ENCODE results near the gene UVRAG. TPM values are rescaled to one million over a fixed set of nuclear protein-coding genes. Genes with fewer than 3 reads are reported as not detected.

The UVRAG gene
- total RNA-seq, 1 donor from 2014 or later, result 45.2 TPM

DNA sequence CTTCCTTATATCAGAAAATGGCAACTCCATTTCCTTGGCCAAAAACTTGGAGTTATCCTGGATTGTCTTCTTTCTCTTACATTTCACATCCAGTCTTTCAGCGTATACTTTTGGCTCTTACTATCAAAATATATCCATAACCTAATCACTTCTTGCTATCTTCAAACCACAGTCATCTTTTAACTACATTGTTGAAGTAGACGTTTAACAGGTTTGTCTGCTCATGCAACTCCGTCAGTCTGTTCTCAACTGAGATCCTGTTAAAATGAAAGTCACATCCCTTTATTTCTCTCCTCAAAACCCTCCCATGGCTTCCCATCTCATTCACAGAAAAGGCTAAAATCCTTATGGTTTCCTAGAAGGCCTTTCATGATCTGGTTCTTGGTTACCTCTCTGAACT is 41.9 kb downstream of the UVRAG start:
- H3K4me1 ChIP-seq, result no peaks in the 10 kb centered on the region
- TF ChIP-seq, protein P1, sequence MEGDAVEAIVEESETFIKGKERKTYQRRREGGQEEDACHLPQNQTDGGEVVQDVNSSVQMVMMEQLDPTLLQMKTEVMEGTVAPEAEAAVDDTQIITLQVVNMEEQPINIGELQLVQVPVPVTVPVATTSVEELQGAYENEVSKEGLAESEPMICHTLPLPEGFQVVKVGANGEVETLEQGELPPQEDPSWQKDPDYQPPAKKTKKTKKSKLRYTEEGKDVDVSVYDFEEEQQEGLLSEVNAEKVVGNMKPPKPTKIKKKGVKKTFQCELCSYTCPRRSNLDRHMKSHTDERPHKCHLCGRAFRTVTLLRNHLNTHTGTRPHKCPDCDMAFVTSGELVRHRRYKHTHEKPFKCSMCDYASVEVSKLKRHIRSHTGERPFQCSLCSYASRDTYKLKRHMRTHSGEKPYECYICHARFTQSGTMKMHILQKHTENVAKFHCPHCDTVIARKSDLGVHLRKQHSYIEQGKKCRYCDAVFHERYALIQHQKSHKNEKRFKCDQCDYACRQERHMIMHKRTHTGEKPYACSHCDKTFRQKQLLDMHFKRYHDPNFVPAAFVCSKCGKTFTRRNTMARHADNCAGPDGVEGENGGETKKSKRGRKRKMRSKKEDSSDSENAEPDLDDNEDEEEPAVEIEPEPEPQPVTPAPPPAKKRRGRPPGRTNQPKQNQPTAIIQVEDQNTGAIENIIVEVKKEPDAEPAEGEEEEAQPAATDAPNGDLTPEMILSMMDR (IDR thresholded peaks at IDR 0.05), result no peak
- intact Hi-C loops (cut with DNase I), result no loop called here
- no peak overlapping the region for H3K4me3 ChIP-seq
- H3K27me3 ChIP-seq, result no peaks in the 10 kb centered on the region
- H3K27ac ChIP-seq, result no peak overlapping the region
- H3K36me3 ChIP-seq, result no peaks in the 10 kb centered on the region
- DNase-seq (ENCODE audit: low spot score in 2 of 2), result no peak
- H3K9me3 ChIP-seq, result no peaks in the 10 kb centered on the region

DNA sequence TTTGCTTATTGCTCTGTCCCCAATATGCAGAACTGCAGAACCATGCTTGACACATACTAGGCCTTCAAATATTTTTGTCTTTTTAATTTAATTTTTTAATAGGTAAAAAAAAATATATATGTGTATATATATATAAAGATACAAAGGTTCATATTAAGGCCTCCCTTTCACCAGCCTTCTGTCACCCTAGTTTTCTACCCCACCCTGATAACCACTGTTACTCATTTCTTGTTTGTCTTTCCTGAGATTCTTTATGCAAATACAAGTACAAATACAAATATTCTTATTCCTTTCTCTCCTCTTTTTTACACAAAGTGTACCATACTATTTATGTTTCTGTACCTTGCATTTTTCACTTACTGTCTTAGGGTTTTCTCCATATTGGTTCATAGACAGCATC is 43.0 kb downstream of the UVRAG start:
- Histone ChIP-seq H3K27ac (no peak overlapping the region), H3K27me3 (no peaks in the 10 kb centered on the region), H3K9me3 (no peaks in the 10 kb centered on the region), H3K36me3 (peaks cover 0 to 4% of the 10 kb centered on the region in 2 donors), H3K4me3 (no peak overlapping the region), H3K4me1 (no peaks in the 10 kb centered on the region)
- intact Hi-C loops (cut with DNase I), result no loop called here
- TF ChIP-seq, protein P1 (IDR thresholded peaks at IDR 0.05), result no peak
- no peak for DNase-seq (ENCODE audit: low spot score in 2 of 2)

DNA sequence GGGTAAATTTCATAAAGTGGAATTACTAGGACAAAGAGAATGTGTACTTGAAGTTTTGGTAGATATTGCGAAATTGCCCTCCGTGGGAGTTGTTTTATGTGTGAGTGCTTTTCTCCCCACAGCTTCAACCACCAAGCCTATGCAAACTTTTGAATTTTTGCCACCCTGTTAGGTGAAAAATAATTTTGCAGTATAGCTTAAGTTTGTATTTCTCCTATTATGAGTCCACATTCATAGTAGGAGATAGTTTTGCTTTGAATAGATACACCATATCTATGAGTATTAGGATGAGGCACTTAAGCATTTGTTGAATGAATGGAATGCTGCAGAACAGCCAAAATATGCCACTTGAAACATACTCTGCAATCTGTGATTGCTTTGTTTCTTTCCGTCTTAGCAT is 43.6 kb downstream of the UVRAG start:
- Histone ChIP-seq H3K36me3 (peaks cover 0 to 4% of the 10 kb centered on the region in 2 donors), H3K4me1 (no peaks in the 10 kb centered on the region), H3K4me3 (no peak overlapping the region), H3K27ac (no peak overlapping the region), H3K27me3 (no peaks in the 10 kb centered on the region), H3K9me3 (no peaks in the 10 kb centered on the region)
- intact Hi-C loops (cut with DNase I), result no loop called here
- TF ChIP-seq, protein P1 (IDR thresholded peaks at IDR 0.05), result no peak
- DNase-seq (ENCODE audit: low spot score in 2 of 2), result no peak

DNA sequence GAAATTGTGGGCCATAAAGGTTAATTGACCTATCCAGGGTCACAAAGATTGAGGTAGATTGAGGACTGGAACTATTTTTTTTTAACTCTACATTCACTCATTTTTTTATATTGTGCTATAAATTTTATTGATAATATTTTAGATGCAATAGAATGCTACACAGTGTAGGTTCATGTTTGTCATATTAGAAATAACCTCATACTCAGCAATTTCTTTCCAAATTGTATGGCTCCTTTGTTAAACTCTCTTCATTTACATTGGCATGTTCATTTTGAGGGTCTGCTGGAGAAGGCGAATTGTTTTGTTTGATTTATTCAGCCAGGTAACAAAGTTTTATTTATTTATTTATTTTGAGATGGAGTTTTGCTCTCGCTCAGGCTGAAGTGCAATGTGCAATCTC is 44.6 kb downstream of the UVRAG start:
- H3K4me3 ChIP-seq, result no peak overlapping the region
- DNase-seq (ENCODE audit: low spot score in 2 of 2), result no peak
- no peaks in the 10 kb centered on the region for H3K4me1 ChIP-seq
- no peak overlapping the region for H3K27ac ChIP-seq
- no peaks in the 10 kb centered on the region for H3K9me3 ChIP-seq
- peaks cover 0 to 4% of the 10 kb centered on the region in 2 donors for H3K36me3 ChIP-seq
- intact Hi-C loops (cut with DNase I), result loop anchor here (10.0 kb wide), 1 partner anchor 135 kb away; no protein-coding TSS in a partner anchor
- no peaks in the 10 kb centered on the region for H3K27me3 ChIP-seq
- TF ChIP-seq, protein P1 (IDR thresholded peaks at IDR 0.05), result no peak

DNA sequence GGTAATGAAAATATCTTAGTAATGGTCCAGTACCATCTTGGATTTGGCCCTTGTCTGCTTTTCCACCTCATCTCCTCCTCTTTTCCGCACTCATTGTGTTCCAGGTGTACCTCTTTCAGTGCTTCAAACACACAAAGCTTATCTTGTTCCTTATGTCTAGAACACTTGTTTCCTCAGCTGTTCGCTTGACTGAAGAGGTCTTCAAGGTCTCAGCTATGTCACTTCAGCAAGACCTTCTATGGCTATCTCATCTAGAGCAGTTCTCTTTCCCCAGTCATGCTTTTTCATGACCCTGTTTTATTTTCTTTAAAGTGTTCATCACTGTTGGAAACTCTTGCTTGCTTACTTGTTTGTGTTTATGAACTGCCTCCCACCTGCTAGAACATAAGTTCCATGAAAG is 47.4 kb downstream of the UVRAG start:
- TF ChIP-seq, protein P1 (IDR thresholded peaks at IDR 0.05), result no peak
- H3K36me3 ChIP-seq, result peaks cover 0 to 4% of the 10 kb centered on the region in 2 donors
- intact Hi-C loops (cut with DNase I), result loop anchor here (10.0 kb wide), 1 partner anchor 138 kb away; no protein-coding TSS in a partner anchor

More for the DNA sequence above, 47.4 kb downstream of the UVRAG start:
- H3K9me3 ChIP-seq, result no peaks in the 10 kb centered on the region
- H3K4me3 ChIP-seq, result no peak overlapping the region
- H3K27ac ChIP-seq, result no peak overlapping the region
- no peaks in the 10 kb centered on the region for H3K4me1 ChIP-seq
- no peak for DNase-seq (ENCODE audit: low spot score in 2 of 2)
- H3K27me3 ChIP-seq, result no peaks in the 10 kb centered on the region

Measured in ascending aorta (tissue), 2 donors.